GM21737 (cell line): ENCODE data around the gene LMF2.
A peak's percentile ranks its signal among the peaks of the same experiment; 100 is the strongest.
"Not testable (repeated sequence)": the region's sequence is repeated elsewhere in the genome, so short reads cannot be mapped to it uniquely, and the experiment has no call there.

Source experiments
- ATAC-seq: cut with Tn5 transposase; IDR thresholded peaks from one replicate; pipeline ENCODE4 v1.9.1; 2021; ENCODE audit warnings: mild to moderate bottlenecking, moderate library complexity; ENCODE audit not compliant: unreplicated experiment

Gene LMF2

DNA sequence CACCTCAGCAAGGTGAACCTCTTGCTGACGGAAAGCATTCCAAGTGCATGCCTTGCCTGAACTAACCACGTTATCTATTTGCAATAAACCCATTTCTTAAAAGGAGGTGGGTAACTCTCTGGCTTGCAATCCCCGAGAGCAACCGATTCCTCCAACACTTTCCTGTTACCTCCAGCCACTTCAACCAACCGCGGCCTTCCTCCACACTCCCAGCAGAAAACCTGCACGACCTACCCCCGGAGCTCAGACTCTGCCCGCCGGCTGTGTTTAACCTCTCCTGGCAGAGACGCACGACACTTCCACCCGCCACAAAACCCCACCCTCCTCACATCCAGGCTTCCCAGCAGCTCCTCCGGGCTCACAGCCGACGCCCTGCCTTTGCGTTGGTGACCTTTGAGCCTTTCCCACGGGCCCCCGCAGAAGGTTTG, 17.2 kb upstream of the LMF2 start:
- ATAC-seq, result no peak

DNA sequence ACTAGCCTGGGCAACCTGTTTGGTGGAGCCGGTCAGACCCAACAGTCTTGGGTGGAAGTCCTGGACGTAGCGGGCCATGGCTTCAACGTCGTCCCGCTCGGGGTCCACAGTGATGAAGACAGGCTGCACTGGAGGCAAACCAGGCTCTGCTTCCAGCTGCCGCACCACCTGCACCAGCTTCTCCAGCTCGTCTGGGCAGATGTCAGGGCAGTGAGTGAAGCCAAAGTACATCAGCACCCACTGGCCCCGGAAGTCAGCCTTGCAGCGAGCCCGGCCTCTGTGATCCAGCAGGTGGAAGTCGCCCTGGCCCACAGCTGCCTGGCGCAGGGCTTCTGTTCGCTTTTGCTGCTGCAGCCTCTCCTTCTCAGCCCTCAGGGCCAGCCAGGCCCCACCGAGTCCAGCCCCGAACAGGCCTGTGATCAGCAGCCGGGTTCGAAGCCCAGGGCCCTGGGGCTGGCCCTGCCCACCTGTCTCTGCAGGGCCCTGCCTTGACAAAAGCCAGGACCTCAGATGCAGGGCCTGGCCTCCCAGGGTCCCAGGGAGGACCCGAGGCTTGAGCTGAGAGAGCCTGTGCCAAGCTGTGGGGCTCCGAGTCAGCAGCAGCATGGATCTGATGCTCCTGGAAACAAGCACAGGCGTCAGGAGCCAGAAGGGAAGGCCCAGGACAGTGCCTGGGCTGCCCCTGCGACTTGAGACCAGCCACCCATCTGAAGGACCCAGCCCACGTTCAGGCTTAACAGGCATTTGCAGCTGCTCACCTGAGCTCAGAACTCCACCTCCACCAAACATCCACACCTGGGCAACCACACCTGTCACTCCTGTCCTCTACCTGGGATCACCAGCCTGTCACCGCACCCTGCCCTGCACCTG, 16.5 kb upstream of the LMF2 start:
- ATAC-seq, result no peak

DNA sequence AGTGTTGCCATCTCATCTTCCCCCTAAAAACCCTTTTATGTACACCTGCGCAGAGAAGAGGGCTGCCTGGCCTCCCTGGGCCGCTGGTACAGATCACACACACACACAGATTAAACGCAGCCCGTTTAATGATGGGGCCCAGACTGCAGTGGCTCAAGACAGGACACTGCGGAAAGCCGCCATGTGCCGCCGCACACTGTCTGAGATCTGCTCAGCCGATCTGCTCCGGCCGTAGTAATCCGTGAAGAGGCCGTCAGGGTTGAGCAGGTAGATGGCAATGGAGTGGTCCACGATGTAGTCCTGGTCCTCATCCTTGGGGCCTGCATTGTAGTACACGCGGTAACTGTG, 15.9 kb upstream of the LMF2 start:
- no peak for ATAC-seq

DNA sequence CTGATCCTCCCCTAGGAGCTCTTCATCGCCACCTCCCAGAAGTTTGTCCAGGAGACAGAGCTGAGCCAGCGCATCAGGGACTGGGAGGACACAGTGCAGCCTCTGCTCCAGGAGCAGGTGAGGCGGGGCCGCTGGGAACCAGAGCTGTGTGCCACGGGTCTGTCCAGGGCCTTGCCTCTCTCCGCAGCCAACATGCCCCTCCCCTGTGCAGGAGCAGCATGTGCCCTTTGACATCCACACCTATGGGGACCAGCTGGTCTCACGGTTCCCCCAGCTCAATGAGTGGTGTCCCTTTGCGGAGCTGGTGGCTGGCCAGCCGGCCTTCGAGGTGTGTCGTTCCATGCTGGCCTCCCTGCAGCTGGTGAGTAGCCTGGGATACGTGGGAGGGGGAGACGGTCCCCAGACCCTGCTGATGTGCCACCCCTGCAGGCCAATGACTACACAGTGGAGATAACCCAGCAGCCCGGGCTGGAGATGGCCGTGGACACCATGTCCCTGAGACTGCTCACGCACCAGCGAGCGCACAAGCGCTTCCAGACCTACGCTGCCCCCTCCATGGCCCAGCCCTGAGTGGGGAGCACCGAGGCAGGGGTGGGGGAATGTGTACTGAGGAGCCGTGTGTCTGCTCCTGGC, 15.4 kb upstream of the LMF2 start:
- no peak for ATAC-seq

DNA sequence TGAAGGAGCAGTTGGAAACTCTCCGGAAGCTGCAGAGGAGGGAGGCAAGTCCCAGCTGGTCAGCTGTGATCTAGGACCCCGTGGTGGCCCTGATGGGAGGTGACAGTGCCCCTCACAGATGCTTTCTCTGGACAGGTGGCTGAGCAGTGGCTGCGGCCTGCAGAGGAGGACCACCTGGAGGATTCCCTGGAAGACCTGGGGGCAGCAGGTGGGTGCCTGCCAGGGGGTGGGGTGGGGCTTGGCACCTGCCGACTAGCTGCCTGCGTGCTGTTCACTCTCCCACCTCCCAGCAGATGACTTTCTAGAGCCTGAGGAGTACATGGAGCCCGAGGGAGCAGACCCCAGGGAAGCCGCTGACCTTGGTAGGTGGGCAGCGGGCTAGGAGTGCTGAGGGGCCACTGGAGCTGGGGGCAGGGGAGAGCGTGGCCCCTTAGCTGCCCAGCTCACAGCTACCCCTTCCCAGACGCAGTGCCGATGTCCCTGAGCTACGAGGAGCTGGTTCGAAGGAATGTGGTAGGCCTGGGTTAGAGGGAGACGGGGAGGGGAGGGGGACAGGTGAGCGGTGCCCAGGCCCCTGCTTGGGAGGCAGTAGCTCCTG, 14.8 kb upstream of the LMF2 start:
- no peak for ATAC-seq

DNA sequence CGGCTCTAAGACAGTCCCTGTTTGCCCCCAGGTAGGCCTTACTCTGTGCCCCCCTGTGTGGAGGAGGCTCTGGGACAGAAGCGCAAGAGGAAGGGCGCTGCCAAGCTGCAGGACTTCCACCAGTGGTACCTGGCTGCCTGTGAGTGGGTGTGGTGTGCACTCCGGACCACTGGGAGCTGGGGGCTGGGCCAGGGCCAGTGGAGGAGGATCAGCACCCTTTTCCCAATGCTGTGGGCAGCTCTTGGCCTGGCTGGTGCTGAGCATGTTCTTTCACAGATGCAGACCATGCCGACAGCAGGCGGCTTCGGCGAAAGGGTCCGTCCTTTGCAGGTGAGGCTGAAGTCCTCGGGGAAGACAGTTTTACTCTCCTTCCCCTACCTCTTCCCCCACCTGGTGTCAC, 14.2 kb upstream of the LMF2 start:
- ATAC-seq, result no peak

DNA sequence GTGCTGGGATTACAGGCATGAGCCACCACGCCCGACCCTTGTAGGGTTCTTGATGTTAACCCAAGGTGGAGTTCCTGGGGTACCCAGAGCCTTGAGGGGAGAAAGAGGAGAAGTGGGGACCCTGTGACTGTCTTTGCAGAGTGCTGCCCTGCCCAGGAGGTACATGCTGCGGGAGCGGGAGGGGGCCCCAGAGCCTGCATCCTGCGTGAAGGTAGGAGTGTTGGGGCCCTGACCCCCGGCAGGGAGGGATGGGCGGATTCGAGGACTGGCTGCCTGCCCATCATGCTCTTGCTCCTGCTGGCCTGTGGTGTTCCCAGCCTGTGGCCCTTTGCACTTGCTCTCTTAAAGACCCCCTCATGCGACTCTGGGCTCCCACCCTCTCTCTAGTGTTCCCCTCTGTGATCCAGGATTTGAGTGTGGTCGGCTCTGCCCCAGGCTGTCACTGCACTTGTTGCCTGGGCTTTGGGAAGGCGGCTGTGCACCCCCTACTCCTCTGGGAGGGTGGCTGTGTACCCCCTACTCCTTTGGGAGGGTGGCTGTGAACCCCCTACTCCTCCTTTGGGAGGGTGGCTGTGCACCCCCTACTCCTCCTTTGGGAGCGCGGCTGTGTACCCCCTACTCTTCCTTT, 13.4 kb upstream of the LMF2 start:
- ATAC-seq, result no peak

DNA sequence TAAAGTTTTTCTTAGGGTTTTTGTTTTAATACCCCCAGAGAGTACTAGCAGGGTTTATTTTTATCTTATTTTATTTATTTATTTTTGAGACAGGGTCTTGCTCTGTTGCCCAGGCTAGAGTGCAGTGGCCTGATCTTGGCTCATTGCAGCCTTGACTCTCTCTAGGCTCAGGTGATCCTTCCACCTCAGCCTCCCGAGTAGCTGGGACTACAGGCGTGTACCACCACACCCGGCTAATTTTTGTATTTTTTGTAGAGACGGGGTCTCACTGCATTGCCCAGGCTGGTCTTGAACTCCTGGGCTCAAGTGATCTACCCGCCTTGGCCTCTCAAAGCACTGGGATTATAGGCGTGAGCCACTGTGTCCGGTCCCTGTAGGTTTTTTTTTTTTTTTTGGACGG, 12.7 kb upstream of the LMF2 start:
- ATAC-seq, result not testable (repeated sequence)

DNA sequence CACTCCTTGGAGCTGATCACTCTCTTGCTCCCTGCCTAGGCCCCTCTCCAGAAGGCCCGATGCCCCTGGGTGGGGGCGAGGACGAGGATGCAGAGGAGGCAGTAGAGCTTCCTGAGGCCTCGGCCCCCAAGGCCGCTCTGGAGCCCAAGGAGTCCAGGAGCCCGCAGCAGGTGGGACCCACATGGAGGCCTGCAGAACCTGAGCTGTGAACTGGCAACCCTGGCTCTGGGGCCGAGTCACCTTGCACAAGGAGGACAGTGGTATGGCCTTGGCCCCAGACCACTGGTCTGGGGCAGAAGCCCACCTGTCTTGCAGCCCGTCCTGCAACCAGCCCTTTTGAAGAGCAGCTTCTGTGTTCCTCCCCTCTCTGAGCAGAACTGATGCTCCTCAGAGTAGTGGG, 11.6 kb upstream of the LMF2 start:
- no peak for ATAC-seq

DNA sequence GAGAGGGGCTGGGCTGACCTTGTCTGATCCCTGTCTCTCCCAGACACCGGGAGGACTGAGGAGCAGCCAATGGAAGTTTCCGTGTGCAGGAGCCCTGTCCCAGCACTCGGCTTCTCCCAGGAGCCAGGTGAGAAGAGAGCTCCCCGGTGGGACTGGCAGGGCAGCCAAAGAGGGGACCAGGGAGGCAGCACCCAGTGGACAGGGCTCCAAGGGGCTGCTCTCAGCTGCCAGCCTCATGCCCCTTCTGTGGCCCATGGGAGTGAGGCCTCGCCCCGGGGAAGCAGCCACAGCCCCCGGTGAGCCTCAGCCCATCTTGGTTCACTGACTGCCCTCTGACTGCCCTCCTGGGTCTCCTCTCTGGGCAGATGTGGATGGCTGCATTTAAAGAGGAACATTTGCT, 11.1 kb upstream of the LMF2 start:
- ATAC-seq, result no peak

DNA sequence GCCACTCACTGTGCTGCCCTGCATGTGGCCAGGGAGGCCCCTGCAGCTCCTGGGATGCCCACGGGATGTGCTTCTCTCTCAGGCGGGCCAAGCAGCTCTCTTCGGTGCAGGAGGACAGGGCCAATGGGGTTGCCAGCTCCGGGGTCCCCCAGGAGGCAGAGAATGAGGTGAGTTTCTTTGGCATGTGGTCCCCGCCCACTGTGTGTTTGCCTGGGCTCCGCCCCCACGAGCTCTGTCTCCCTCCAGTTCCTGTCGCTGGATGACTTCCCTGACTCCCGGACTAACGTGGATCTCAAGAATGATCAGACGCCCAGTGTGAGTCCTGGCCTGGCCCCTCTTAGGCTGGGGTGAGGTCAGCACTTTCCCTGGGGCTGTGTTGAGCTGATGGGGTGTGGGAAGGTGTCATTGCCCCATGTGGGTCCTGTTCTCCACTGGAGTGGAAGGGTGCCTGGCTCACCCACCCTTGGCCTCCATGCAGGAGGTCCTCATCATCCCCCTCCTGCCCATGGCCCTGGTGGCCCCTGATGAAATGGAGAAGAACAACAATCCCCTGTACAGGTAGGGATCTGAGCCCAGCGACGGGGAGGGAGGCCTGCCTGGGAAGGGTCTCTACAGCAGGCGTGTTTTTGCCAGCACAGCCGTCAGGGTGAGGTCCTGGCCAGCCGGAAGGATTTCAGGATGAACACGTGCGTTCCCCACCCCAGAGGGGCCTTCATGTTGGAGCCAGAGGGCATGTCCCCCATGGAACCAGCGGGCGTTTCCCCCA, 10.2 kb upstream of the LMF2 start:
- ATAC-seq, result no peak

DNA sequence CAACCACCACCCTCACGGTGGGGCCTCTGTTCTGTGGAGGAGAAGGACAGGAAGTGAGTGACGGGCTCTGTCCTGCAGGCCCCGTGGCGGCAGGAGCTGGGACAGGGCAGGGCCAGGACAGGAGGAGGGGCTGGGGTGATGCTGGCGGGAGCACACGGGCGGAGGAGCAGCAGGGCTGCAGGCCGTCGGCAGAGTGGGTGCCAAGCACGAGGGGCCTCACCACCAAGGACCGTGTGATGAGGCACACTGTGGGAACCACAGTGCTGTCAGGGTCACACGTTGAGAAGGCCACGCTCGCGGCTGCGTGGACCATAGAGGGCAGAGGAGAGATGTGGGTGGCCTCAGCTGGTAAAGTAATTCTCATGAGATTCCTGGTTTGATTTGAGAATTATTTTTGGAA, 9.4 kb upstream of the LMF2 start:
- ATAC-seq, result no peak

DNA sequence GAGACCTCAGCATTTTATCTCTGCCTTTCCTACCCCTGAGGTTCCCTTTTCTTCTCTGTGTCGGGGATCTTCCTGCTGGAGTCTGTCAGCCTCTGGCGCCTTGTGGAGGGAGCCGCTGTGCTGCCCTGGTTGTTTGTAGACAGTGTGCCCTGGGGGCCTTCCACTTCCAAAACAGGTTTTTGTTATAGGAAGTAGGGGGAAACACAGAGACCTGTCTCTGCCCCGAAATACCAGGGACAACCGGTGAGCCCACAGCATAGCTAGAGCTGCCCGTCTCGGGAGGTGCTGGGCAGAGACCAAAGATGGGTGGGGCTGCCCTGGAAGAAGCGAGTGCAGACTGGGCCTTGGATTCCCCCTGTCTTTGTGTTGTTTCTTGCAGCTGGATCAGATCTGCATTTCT, 8.6 kb upstream of the LMF2 start:
- ATAC-seq, result no peak

DNA sequence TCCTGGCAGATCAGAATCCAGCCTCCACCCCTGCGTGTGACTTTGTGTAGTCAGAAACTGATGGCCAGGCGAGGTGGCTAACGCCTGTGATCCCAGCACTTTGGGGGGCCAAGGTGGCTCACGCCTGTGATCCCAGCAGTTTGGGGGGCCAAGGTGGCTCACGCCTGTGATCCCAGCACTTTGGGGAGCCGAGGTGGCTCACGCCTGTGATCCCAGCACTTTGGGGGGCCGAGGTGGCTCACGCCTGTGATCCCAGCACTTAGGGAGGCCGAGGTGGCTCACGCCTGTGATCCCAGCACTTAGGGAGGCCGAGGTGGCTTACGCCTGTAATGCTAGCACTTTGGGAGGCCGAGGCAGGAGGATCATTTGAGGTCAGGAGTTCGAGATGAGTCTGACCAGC, 5.7 kb upstream of the LMF2 start:
- no peak for ATAC-seq

DNA sequence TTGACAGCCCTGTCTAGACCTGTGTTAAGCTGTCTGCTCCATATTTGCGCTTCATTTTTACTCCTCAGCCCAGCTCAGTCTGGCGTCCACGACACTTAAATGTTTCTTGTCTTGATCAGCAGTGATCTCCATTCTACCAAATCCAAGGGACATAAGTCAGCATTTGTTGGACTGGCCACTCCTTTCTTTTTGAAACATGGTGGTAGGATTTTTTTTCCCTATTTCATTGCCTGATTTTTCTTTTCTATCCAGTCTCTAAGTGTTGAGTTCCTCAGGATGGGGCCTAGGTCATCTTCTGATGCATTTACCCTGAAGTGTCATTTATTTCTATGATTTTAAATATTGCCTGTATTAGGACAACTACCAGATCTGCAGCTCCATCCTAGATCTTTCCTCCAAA, 1.4 kb upstream of the LMF2 start:
- no peak for ATAC-seq

DNA sequence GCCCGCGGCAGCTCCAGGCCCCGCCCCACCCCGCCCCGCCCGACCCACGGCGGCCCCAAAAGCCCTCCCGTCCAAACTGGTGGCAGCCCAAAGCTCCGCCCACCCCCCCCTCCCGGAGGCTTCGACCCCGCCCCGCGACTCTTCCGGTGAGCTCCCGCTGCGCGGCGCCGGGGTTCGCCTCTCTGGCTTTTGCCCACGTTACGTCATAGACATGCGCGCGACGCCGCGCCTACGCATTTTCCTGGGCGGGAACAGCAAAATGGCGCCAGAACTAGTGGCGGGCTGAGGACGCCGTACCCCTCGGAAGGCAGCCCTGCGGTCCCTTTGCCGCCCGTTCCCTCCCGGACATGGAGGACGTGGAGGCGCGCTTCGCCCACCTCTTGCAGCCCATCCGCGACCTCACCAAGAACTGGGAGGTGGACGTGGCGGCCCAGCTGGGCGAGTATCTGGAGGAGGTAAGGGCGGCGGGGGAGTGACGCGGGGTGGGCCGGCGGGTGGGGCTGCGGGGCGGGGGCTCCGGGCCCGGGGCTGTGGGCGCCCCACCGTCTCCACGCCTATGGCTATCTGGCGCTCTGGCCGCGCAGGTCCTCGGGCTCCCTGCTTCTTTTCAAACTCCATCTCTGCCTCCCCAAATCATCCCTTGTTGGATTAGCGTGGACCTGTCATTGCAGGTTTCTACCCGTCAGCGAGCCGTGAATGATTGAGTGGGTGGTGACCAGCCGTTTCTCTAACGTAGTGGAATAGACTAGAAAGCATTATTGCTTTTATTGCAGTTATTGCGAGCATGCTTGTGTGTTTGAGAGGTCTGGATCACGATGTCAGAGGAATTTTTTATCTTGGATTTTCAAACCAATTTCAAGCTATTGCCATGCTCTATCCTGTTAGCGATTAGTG, 736 bp upstream of the LMF2 start, which contains the start of gene NCAPH2:
Gene NCAPH2 (plus strand): TSS at position 234 of the 894 bp plus-strand sequence. CDS start 114 bp downstream, at position 348.
- peak; percentile 63 for ATAC-seq

DNA sequence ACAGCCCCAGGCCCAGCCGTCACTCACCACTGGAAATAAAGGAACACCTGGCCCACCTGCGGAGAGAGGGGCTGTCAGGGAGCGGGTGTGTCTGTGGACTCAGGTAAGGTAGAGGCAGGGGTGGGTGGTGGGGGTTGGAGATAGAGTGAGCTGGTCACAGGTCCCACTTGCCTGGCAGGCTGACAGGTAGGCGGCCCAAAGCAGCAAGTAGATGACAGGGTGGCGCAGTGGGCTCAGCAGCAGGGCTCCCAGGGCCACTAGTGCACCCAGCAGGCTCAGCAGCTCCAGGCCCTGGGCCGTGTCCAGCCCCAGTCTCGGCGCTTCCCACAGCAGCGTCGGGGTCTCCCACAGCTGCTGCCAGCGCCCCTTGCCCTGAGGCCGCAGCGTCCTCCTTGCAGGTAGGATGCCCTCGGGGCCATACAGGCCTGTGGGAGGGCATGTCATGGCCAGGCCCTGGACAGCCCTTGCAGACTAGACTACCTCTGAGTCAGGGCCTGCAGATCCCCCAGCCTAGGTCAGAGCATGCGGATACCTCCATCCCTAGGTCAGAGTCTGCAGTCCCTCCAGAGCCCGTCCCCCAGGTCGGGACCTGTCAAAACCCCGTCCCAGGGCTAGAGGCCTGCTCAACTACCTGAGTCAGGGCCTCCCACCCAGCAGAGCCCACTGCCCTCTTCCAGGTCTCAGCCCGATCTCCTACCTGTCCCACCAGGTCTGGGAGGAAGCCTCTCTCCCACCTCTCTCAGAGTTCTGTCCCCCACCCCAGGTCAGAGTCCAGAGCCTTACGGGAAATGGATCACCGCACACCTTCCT, 686 bp downstream of the LMF2 start:
- ATAC-seq, result peak; percentile 9

DNA sequence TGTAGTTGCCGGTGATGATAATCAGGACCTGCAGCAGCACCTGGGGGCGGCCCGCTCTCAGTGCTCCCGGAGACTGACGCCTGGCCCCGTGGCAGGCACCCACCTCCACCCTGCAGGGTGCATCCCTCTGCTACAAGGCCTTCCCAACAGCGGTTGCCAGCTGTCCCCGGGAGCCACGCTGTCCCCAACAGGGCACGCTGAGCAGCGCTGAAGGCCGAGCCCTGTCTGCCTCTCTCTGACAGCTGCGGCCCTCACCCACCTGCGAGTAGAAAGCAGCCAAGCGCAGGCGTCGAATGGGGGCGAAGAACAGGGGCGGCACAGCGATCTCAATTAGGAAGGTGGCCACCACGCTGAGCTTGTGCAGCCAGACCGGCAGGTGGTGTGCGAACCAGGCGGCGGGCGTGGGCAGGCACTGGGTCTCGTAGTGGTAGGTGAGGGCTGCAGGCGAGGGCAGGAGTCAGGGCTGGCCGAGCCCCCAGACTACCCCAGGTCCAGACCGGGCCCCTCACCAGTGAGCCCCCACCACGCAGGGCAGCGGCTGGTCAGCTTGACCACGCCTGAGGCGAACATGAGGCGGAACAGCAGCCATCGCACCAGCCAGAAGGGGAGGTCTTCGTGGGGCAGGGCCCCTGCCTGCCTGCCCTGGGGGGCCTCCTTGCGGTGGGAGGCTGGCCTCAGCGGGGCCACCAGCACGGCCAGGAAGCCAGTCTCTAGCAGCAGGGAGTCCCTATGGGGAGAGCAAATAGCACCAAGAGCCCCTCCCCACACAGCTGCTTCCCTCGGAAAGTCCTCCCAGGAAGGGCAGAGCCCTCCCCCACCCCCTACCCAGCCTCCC, 1.5 kb downstream of the LMF2 start:
- no peak for ATAC-seq
